CD4-positive, alpha-beta memory T cell (primary cell): ENCODE measurements around the gene CCDC83. TPM values are rescaled to one million over a fixed set of nuclear protein-coding genes. Genes with fewer than 3 reads are reported as not detected.

Experiments
- CTCF ChIA-PET: fragments of 350-600 bp; sonication (Branson Sonifier 250); formaldehyde crosslinking; loops from one replicate; lab custom pipeline; 2021; ENCODE audit warnings: inconsistent platforms; ENCODE audit not compliant: partially characterized antibody; lab: Charles Lee
- POLR2A ChIA-PET: fragments of 350-600 bp; sonication (Branson Sonifier 250); formaldehyde crosslinking; loops from one replicate; lab custom pipeline; 2021; ENCODE audit not compliant: partially characterized antibody; lab: Charles Lee
- DNase-seq, 5 donors: peaks; one replicate each; pipeline versions ENCODE4 v3.0.0 to v3.0.0-alpha.2; 2020 to 2022; ENCODE audit warnings: mixed read lengths in 1 of 5
- H3K27ac ChIP-seq: one replicate; pipeline ENCODE4 v1.7.0; 2013; ENCODE audit warnings: low read depth, low read length
- H3K27me3 ChIP-seq: 2 replicates; pipeline ENCODE4 v1.7.0; 2013; ENCODE audit warnings: mild to moderate bottlenecking, low read length, moderate library complexity; ENCODE audit not compliant: insufficient read depth
- H3K36me3 ChIP-seq: 2 replicates; pipeline ENCODE4 v1.7.0; 2013; ENCODE audit warnings: mild to moderate bottlenecking, low read length, moderate library complexity; ENCODE audit not compliant: insufficient read depth
- H3K4me1 ChIP-seq: 2 replicates; pipeline ENCODE4 v1.7.0; 2013; ENCODE audit warnings: mild to moderate bottlenecking, low read length, moderate library complexity; ENCODE audit not compliant: insufficient read depth
- H3K4me3 ChIP-seq, 2 donors: one replicate each; pipeline ENCODE4 v1.7.0; 2013; ENCODE audit warnings: low read length in 2 of 2, mild to moderate bottlenecking in 1 of 2
- H3K9me3 ChIP-seq, 2 donors: one replicate each; pipeline ENCODE4 v1.7.0; 2013; ENCODE audit warnings: low read length in 2 of 2, control low read depth in 1 of 2; ENCODE audit not compliant: control insufficient read depth in 1 of 2
- H3K27ac Mint-ChIP-seq, 7 donors: one replicate each; pipeline ENCODE4 v1.8.0; 2020 to 2021; ENCODE audit warnings: mixed read lengths in 7 of 7, mild to moderate bottlenecking in 6 of 7, inconsistent platforms in 3 of 7, moderate library complexity in 3 of 7
- H3K27me3 Mint-ChIP-seq, 2 donors: one replicate each; pipeline ENCODE4 v1.8.0; 2020 to 2021; ENCODE audit warnings: mixed read lengths in 2 of 2
- H3K36me3 Mint-ChIP-seq, 2 donors: one replicate each; pipeline ENCODE4 v1.8.0; 2020 to 2021; ENCODE audit warnings: mixed read lengths in 2 of 2, inconsistent platforms in 1 of 2, mild to moderate bottlenecking in 1 of 2
- H3K4me1 Mint-ChIP-seq, 4 donors: one replicate each; pipeline ENCODE4 v1.8.0; 2020 to 2021; ENCODE audit warnings: mixed read lengths in 4 of 4, mild to moderate bottlenecking in 1 of 4
- H3K4me3 Mint-ChIP-seq, 8 donors: one replicate each; pipeline ENCODE4 v1.8.0; 2020 to 2021; ENCODE audit warnings: mixed read lengths in 8 of 8, mild to moderate bottlenecking in 7 of 8, moderate library complexity in 6 of 8, inconsistent platforms in 3 of 8
- H3K9me3 Mint-ChIP-seq, 8 donors: one replicate each; pipeline ENCODE4 v1.8.0; 2020 to 2021; ENCODE audit warnings: mixed read lengths in 8 of 8, mild to moderate bottlenecking in 5 of 8, inconsistent platforms in 3 of 8, moderate library complexity in 1 of 8
- intact Hi-C: fragments of 100-400 bp; cut with micrococcal nuclease; formaldehyde crosslinking; loops from one replicate; pipeline ENCODE4 v1.15.1; 2023
- polyA plus RNA-seq, 2 donors: library from polyadenylated mRNA; unstranded; fragments of 300-500 nt; fragmentation: Illumina TruSeq; gene quantifications; one replicate each; pipeline ENCODE4 v1.2.3, GENCODE V29; 2021
- total RNA-seq, 2 experiments: library from RNA; stranded (reverse); gene quantifications; one replicate each; pipeline ENCODE4 v1.2.3, GENCODE V29; 2021

The CCDC83 gene
- total and polyA plus RNA-seq, 4 experiments from 2014 or later = not detected

DNA sequence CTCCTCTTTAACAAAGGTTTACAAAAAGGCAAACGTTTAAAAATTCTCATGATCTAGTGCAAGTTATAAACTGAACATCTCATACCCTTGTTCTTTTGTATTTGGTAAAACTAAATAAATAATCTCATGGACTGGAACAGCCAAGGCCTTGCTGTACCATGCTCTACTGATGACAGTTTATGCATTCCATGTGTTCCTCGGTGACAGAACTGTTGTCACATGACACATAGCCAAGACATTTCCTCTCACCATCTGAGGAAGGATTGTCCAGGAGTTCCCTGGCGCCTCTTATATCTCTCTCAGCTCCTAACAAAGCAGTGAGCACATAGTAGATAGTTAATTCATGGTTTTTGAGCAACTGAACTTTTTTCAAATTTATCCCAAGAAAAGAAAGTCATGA is 12.6 kb downstream of the CCDC83 start:
- Histone ChIP-seq H3K4me3 (no peak overlapping the region), H3K4me1 (no peaks in the 10 kb centered on the region), H3K27me3 (no peaks in the 10 kb centered on the region), H3K27ac (no peak overlapping the region), H3K36me3 (no peaks in the 10 kb centered on the region), H3K9me3 (no peaks in the 10 kb centered on the region)
- no peaks in the 10 kb centered on the region for H3K27me3 Mint-ChIP-seq
- no peak for DNase-seq
- no peak overlapping the region for H3K27ac Mint-ChIP-seq
- intact Hi-C loops = no loop called here
- H3K9me3 Mint-ChIP-seq = no peaks in the 10 kb centered on the region
- CTCF ChIA-PET = no interaction called here
- H3K36me3 Mint-ChIP-seq = no peaks in the 10 kb centered on the region
- POLR2A ChIA-PET = no interaction called here
- H3K4me1 Mint-ChIP-seq = no peaks in the 10 kb centered on the region
- H3K4me3 Mint-ChIP-seq = no peak overlapping the region

DNA sequence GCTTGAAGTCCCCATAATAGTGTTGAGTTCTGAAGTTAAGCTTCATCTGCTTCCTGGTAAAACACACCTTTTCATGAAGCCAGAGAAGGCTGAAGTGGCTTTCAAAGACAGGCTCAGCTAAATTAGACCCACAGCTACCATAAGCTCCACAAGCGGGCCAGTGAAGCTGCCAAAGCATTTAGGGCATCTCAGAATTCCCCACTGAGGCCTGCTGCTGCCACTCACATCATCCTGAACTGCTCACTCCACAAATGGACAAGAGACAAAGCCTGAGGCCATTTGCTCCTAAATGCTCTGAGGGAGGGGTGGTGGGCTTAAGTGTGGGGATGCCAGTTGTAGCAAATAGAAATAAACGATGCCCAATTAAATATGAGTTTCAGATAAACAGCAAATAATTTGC is 14.6 kb downstream of the CCDC83 start:
- intact Hi-C loops = no loop called here
- Histone ChIP-seq H3K36me3 (no peaks in the 10 kb centered on the region), H3K4me3 (no peak overlapping the region), H3K4me1 (no peaks in the 10 kb centered on the region), H3K27me3 (no peaks in the 10 kb centered on the region), H3K27ac (no peak overlapping the region), H3K9me3 (no peaks in the 10 kb centered on the region)
- Mint-ChIP-seq H3K4me3 (no peak overlapping the region), H3K27ac (no peak overlapping the region), H3K36me3 (no peaks in the 10 kb centered on the region), H3K27me3 (no peaks in the 10 kb centered on the region), H3K4me1 (no peaks in the 10 kb centered on the region), H3K9me3 (no peaks in the 10 kb centered on the region)
- no peak for DNase-seq
- ChIA-PET POLR2A (no interaction called here), CTCF (no interaction called here)

DNA sequence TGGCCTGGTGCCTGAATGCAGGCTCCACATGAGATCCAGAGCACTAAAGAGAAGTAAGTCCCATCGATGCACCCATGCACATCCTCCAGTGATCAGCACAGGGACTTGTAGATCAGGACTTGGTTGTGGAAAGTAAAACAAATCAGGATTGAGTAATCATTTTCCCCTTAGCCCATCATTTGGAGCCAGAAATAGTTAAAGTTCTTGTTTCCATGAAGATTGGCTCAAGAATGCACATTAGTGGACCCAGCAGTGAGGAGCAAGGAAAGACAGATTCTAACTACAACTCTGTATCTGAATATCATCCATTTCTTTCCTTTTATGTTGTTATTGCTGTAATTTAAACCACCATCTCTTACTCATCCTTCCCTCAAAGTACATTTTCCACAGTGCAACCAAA is 19.1 kb downstream of the CCDC83 start:
- ChIA-PET POLR2A (no interaction called here), CTCF (interaction anchor here (1.1 kb wide), 1 partner anchor 10 kb away, joined by 3 read pairs; no protein-coding TSS in a partner anchor)
- no peaks in the 10 kb centered on the region for H3K36me3 ChIP-seq
- no peaks in the 10 kb centered on the region for H3K9me3 ChIP-seq
- intact Hi-C loops = no loop called here
- H3K27ac ChIP-seq = no peak overlapping the region
- Mint-ChIP-seq H3K27ac (peak overlapping the region in 1 of 7 donors; percentile 24), H3K4me1 (no peaks in the 10 kb centered on the region), H3K36me3 (no peaks in the 10 kb centered on the region), H3K4me3 (no peak overlapping the region), H3K9me3 (no peaks in the 10 kb centered on the region), H3K27me3 (peaks cover 0 to 2% of the 10 kb centered on the region in 2 donors)
- H3K4me3 ChIP-seq = no peak overlapping the region
- no peaks in the 10 kb centered on the region for H3K4me1 ChIP-seq
- H3K27me3 ChIP-seq = no peaks in the 10 kb centered on the region
- DNase-seq = no peak

DNA sequence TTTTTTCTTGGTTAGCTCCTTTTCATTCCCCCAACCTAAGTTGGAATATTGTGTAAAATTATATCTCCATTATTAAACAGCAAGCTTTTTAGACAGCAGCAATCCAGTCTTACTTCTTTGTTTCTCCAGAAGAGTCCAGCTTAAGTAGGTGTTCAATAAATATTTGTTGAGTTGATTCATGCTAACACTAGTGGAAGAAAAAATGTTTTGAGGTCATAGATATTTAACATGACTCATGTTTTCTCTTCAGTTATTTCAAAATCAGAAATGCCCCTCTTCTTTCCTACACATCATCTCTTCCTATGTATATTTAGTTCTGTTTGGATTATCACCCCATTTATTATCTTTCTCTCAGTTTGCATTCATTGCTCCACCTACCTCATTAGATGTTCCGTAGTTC is 20.3 kb downstream of the CCDC83 start:
- ChIA-PET CTCF (no interaction called here), POLR2A (no interaction called here)
- intact Hi-C loops = no loop called here

DNA sequence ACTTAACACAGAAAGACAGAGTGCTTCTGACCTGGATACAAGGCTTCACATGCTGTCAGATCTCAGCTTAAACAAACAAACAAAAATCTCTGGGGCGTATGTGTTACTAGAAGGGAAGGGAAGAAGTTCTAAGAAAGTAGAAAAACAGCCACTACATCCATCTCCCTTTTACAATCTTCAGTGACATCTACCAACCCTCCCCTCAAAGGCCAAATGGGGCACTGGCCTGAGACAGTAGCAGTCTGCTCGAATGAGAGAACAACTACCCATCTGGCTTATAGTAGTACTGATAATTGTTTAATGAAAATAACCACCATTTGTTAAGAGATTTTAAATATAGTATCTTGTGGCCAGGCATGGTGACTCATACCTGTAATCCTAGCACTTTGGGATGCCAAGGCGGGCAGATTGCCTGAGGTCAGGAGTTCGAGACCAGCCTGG is 29.4 kb downstream of the CCDC83 start:
- H3K36me3 Mint-ChIP-seq = no peaks in the 10 kb centered on the region
- no peaks in the 10 kb centered on the region for H3K9me3 ChIP-seq
- intact Hi-C loops = no loop called here

More for the DNA sequence above, 20.3 kb downstream of the CCDC83 start:
- Mint-ChIP-seq H3K36me3 (no peaks in the 10 kb centered on the region), H3K27ac (peak overlapping the region in 1 of 7 donors; percentile 0), H3K4me1 (no peaks in the 10 kb centered on the region), H3K27me3 (peaks cover 0 to 2% of the 10 kb centered on the region in 2 donors), H3K9me3 (no peaks in the 10 kb centered on the region), H3K4me3 (no peak overlapping the region)
- H3K27ac ChIP-seq = no peak overlapping the region
- no peaks in the 10 kb centered on the region for H3K27me3 ChIP-seq
- H3K36me3 ChIP-seq = no peaks in the 10 kb centered on the region
- H3K4me3 ChIP-seq = no peak overlapping the region
- H3K9me3 ChIP-seq = no peaks in the 10 kb centered on the region
- DNase-seq = no peak
- no peaks in the 10 kb centered on the region for H3K4me1 ChIP-seq

GRCh38 chr11:85886089-85887056 is 31.2 kb downstream of the CCDC83 start:
- Mint-ChIP-seq H3K9me3 (peaks cover 0 to 4% (median 0%) of the 10 kb centered on the region in 8 donors), H3K27me3 (peaks cover 3 to 7% of the 10 kb centered on the region in 2 donors), H3K4me1 (no peaks in the 10 kb centered on the region), H3K36me3 (no peaks in the 10 kb centered on the region), H3K4me3 (no peak overlapping the region), H3K27ac (no peak overlapping the region)
- intact Hi-C loops = no loop called here
- H3K4me1 ChIP-seq = no peaks in the 10 kb centered on the region
- POLR2A ChIA-PET = no interaction called here
- DNase-seq = no peak
- H3K9me3 ChIP-seq = no peaks in the 10 kb centered on the region
- H3K4me3 ChIP-seq = no peak overlapping the region
- CTCF ChIA-PET = no interaction called here
- no peaks in the 10 kb centered on the region for H3K27me3 ChIP-seq
- no peaks in the 10 kb centered on the region for H3K36me3 ChIP-seq
- H3K27ac ChIP-seq = no peak overlapping the region

More for the DNA sequence above, 29.4 kb downstream of the CCDC83 start:
- Histone ChIP-seq H3K36me3 (no peaks in the 10 kb centered on the region), H3K27ac (no peak overlapping the region), H3K27me3 (no peaks in the 10 kb centered on the region), H3K4me1 (no peaks in the 10 kb centered on the region), H3K4me3 (no peak overlapping the region)
- no peak for DNase-seq
- peaks cover 0 to 4% (median 0%) of the 10 kb centered on the region in 8 donors for H3K9me3 Mint-ChIP-seq
- H3K27ac Mint-ChIP-seq = no peak overlapping the region
- H3K4me3 Mint-ChIP-seq = no peak overlapping the region
- ChIA-PET POLR2A (no interaction called here), CTCF (no interaction called here)
- H3K27me3 Mint-ChIP-seq = peaks cover 3 to 7% of the 10 kb centered on the region in 2 donors
- H3K4me1 Mint-ChIP-seq = no peaks in the 10 kb centered on the region

DNA sequence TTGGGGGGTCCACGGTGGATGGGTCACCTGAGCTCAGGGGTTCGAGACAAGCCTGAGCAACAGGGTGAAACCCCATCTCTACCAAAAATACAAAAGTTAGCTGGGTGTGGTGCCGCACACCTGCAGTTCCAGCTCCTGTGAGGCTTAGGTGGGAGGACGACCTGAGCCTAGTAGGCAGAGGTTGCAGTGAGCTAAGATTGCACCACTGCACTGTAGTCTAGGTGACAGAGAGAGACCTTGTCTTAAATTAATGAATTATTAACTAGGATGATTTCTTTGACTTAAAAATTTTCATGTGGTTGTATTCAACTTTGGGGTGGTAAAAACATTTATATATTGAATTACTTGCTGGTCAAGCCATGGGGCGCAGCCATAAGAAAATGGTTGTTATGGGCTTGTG is 33.9 kb downstream of the CCDC83 start:
- DNase-seq = no peak
- H3K4me1 Mint-ChIP-seq = no peaks in the 10 kb centered on the region
- no peak overlapping the region for H3K4me3 Mint-ChIP-seq
- Histone ChIP-seq H3K9me3 (no peaks in the 10 kb centered on the region), H3K4me3 (no peak overlapping the region), H3K27ac (no peak overlapping the region), H3K27me3 (no peaks in the 10 kb centered on the region), H3K4me1 (no peaks in the 10 kb centered on the region), H3K36me3 (no peaks in the 10 kb centered on the region)
- H3K27me3 Mint-ChIP-seq = peaks cover 0 to 5% of the 10 kb centered on the region in 2 donors
- ChIA-PET CTCF (no interaction called here), POLR2A (no interaction called here)
- no peaks in the 10 kb centered on the region for H3K36me3 Mint-ChIP-seq
- H3K27ac Mint-ChIP-seq = no peak overlapping the region
- H3K9me3 Mint-ChIP-seq = no peaks in the 10 kb centered on the region
- intact Hi-C loops = no loop called here
